Hepatocyte (in vitro differentiated cells): Measurements from ENCODE around the gene ZSCAN16.

Experiments used
- EZH2 ChIP-seq: fragments of 200-600 bp; sonication (generic); IDR thresholded peaks from 2 replicates; pipeline ENCODE4 v1.6.1; 2016; ENCODE audit warnings: antibody characterized with exemption, mild to moderate bottlenecking, borderline replicate concordance
- EZH2phosphoT487 ChIP-seq: fragments of 200-600 bp; sonication (generic); IDR thresholded peaks from one replicate; pipeline ENCODE4 v1.6.1; 2018; ENCODE audit warnings: antibody characterized with exemption, mild to moderate bottlenecking, low read depth, moderate library complexity; ENCODE audit not compliant: unreplicated experiment, severe bottlenecking
- TF ChIP-seq, protein P1 (sequence below): fragments of 200-600 bp; sonication (generic); IDR thresholded peaks from 2 replicates; pipeline ENCODE4 v1.5.1; 2016; ENCODE audit warnings: antibody characterized with exemption, mild to moderate bottlenecking; ENCODE audit not compliant: poor library complexity

DNA sequence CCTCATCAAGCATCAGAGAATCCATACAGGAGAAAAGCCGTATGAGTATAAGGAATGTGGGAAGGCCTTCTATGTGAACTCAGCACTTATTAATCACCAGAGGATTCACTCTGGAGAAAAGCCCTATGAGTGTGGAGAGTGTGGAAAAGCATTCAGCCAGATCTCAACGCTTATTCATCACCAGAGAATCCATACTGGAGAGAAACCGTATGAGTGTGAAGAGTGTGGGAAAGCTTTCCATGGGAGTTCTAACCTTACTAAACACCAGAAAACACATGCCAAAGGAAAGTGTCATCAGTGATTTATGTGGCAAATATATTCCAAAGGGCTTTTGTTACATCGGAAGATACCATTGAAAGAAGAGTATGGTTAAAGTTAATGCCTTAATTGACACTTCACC, 42.7 kb downstream of the ZSCAN16 start:
- no peak for TF ChIP-seq EZH2phosphoT487
- TF ChIP-seq, protein P1, sequence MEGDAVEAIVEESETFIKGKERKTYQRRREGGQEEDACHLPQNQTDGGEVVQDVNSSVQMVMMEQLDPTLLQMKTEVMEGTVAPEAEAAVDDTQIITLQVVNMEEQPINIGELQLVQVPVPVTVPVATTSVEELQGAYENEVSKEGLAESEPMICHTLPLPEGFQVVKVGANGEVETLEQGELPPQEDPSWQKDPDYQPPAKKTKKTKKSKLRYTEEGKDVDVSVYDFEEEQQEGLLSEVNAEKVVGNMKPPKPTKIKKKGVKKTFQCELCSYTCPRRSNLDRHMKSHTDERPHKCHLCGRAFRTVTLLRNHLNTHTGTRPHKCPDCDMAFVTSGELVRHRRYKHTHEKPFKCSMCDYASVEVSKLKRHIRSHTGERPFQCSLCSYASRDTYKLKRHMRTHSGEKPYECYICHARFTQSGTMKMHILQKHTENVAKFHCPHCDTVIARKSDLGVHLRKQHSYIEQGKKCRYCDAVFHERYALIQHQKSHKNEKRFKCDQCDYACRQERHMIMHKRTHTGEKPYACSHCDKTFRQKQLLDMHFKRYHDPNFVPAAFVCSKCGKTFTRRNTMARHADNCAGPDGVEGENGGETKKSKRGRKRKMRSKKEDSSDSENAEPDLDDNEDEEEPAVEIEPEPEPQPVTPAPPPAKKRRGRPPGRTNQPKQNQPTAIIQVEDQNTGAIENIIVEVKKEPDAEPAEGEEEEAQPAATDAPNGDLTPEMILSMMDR = no peak
- no peak for TF ChIP-seq EZH2
